HEK293 (cell line): ENCODE results near the gene KCNK7.

Experiments used
- PATZ1 ChIP-seq: fragments of 450-650 bp; formaldehyde crosslinking; IDR thresholded peaks from 2 replicates; pipeline ENCODE4 v1.5.1; 2016; ENCODE audit warnings: missing biosample characterization, missing genetic modification characterization
- ZBTB11 ChIP-seq: fragments of 450-650 bp; formaldehyde crosslinking; conservative IDR thresholded peaks from 2 replicates; pipeline ENCODE4 v1.5.1; 2016; ENCODE audit warnings: low read depth, missing biosample characterization, missing genetic modification characterization
- ZNF26 ChIP-seq: fragments of 450-650 bp; formaldehyde crosslinking; IDR thresholded peaks from 2 replicates; pipeline ENCODE4 v1.5.1; 2016; ENCODE audit warnings: missing biosample characterization, missing genetic modification characterization

DNA sequence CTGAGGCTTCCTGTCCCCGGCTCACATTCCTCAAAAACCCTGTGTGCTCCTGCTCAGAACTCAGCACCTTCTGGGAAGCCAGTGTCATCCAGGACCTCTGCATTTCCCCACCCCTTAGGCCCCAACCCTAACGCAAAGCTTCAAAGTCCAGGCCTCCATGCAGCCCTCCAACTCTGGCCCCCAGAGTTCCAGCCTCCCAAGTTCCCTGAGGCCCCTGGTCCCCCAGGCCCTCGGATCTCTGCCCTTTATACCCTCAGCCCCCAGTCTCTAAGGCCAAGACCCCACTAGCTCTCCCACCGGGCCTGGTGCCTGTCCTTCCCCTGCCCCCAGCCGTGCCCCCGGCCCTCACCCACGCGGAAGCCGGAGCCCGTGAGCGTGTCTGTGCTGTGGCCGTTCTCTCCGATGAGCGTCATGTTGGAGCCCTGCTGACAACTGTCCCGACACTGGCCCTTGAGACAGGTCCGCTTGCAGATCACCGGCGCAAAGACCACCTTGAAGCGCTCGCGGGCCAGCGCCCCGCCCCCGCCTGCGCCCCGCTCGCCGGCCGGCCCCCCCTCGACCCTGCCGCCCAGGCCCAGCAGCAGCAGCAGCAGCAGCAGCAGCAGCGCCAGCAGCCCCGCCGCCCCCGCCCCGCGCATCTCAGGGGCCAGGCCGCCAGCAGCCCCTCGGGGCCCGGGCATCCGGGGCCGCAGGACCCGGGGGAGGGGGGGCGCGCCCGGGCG is 38.2 kb downstream of the KCNK7 start:
- TF ChIP-seq PATZ1 (tag by site-specific recombination) (peak; percentile 91), ZNF26 (tag by site-specific recombination) (no peak), ZBTB11 (tag by site-specific recombination) (no peak)
